ENCODE measurements around the gene IPPK. TPM values are rescaled to one million over a fixed set of nuclear protein-coding genes. Genes with fewer than 3 reads are reported as not detected.

The IPPK gene
- total RNA-seq, 4 donors from 2014 or later, result 6.8 to 11.4 (median 7.5) TPM

- ATAC-seq (peak; percentile 89), DNase-seq (peak; percentile 12 to 66)
- Histone ChIP-seq H3K4me1 (peaks cover 6% of the 10 kb centered on the region in 2 donors), H3K27me3 (no peaks in the 10 kb centered on the region), H3K27ac (peak overlapping the region in 2 of 4 donors; percentile 52 to 73), H3K9me3 (no peaks in the 10 kb centered on the region), H3K4me3 (no peak overlapping the region), H3K36me3 (peaks cover 0 to 19% of the 10 kb centered on the region in 2 donors)
- in situ Hi-C loops (cut with MboI; ENCODE audit: low sequenced_read_pairs in 4 of 4), result no loop called here
- TF ChIP-seq CTCF (IDR thresholded peaks at IDR 0.05 in 4 of 5, conservative IDR thresholded peaks at IDR 0.05 in 1 of 5) (no peak), POLR2A (IDR thresholded peaks at IDR 0.05) (no peak)
- intact Hi-C loops (cut with DNase I; ENCODE audit: low total_unique reads), result no loop called here
Measured at GRCh38 chr9:92654481-92655301, 15.2 kb downstream of the IPPK start.

- no peaks in the 10 kb centered on the region for H3K9me3 ChIP-seq
- in situ Hi-C loops (cut with MboI; ENCODE audit: low sequenced_read_pairs in 4 of 4), result no loop called here
- ATAC-seq, result no peak
- peaks cover 0 to 38% of the 10 kb centered on the region in 2 donors for H3K36me3 ChIP-seq
- no peak for DNase-seq
- intact Hi-C loops (cut with DNase I; ENCODE audit: low total_unique reads), result no loop called here
- no peak overlapping the region for H3K4me3 ChIP-seq
- no peak overlapping the region for H3K27ac ChIP-seq
- H3K4me1 ChIP-seq, result peaks cover 6% of the 10 kb centered on the region in 2 donors
- H3K27me3 ChIP-seq, result no peaks in the 10 kb centered on the region
- no peak for TF ChIP-seq POLR2A (IDR thresholded peaks at IDR 0.05)
- TF ChIP-seq CTCF (IDR thresholded peaks at IDR 0.05 in 4 of 5, conservative IDR thresholded peaks at IDR 0.05 in 1 of 5), result no peak
Measured at GRCh38 chr9:92652461-92652860, 17.5 kb downstream of the IPPK start.

GRCh38 chr9:92650839-92651621 is 18.9 kb downstream of the IPPK start:
- no peaks in the 10 kb centered on the region for H3K27me3 ChIP-seq
- intact Hi-C loops (cut with DNase I; ENCODE audit: low total_unique reads) (no loop called here), in situ Hi-C loops (cut with MboI; ENCODE audit: low sequenced_read_pairs in 4 of 4) (no loop called here)
- TF ChIP-seq POLR2A (IDR thresholded peaks at IDR 0.05) (no peak), CTCF (IDR thresholded peaks at IDR 0.05 in 4 of 5, conservative IDR thresholded peaks at IDR 0.05 in 1 of 5) (no peak)
- H3K4me1 ChIP-seq, result peaks cover 6% of the 10 kb centered on the region in 2 donors
- no peak for ATAC-seq
- DNase-seq, result no peak
- H3K36me3 ChIP-seq, result peaks cover 0 to 49% of the 10 kb centered on the region in 2 donors
- H3K4me3 ChIP-seq, result no peak overlapping the region
- H3K27ac ChIP-seq, result no peak overlapping the region
- no peaks in the 10 kb centered on the region for H3K9me3 ChIP-seq

- Histone ChIP-seq H3K4me1 (peaks cover 0 to 4% of the 10 kb centered on the region in 2 donors), H3K36me3 (peaks cover 0 to 50% of the 10 kb centered on the region in 2 donors), H3K27ac (no peak overlapping the region), H3K4me3 (no peak overlapping the region), H3K27me3 (no peaks in the 10 kb centered on the region), H3K9me3 (no peaks in the 10 kb centered on the region)
- in situ Hi-C loops (cut with MboI; ENCODE audit: low sequenced_read_pairs in 4 of 4), result no loop called here
- DNase-seq (no peak), ATAC-seq (no peak)
- no peak for TF ChIP-seq CTCF (IDR thresholded peaks at IDR 0.05 in 4 of 5, conservative IDR thresholded peaks at IDR 0.05 in 1 of 5)
- no peak for TF ChIP-seq POLR2A (IDR thresholded peaks at IDR 0.05)
- intact Hi-C loops (cut with DNase I; ENCODE audit: low total_unique reads), result no loop called here
Measured at GRCh38 chr9:92650296-92650695, 19.6 kb downstream of the IPPK start.

Measured in gastrocnemius medialis (tissue), 4 donors.